GM12874 (cell line): ENCODE results near the gene TAB3.

ENCODE experiments used
- TF ChIP-seq, protein P1 (sequence below): IDR thresholded peaks from 2 replicates; pipeline ENCODE4 v1.5.1; 2011; ENCODE audit warnings: low read depth, mild to moderate bottlenecking, control low read depth, low read length, moderate library complexity; ENCODE audit not compliant: insufficient read depth

TAB3 gene

DNA sequence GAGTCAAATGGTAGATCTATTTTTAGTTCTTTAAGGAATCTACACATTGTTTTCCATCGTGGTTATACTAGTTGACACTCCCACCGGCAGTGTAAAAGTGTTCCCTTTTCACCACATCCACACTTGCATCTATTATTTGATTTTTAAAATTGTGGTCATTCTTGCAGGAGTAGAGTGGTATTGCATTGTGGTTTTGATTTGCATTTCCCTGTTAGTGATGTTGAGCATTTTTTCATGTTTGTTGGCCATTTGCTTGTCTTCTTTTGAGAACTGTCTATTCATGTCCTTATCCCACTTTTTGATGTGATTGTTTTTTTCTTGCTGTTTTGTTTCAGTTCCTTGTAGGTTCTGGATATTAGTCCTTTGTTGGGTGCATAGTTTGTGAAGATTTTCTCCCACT lies 70.0 kb downstream of the TAB3 start:
- TF ChIP-seq, protein P1, sequence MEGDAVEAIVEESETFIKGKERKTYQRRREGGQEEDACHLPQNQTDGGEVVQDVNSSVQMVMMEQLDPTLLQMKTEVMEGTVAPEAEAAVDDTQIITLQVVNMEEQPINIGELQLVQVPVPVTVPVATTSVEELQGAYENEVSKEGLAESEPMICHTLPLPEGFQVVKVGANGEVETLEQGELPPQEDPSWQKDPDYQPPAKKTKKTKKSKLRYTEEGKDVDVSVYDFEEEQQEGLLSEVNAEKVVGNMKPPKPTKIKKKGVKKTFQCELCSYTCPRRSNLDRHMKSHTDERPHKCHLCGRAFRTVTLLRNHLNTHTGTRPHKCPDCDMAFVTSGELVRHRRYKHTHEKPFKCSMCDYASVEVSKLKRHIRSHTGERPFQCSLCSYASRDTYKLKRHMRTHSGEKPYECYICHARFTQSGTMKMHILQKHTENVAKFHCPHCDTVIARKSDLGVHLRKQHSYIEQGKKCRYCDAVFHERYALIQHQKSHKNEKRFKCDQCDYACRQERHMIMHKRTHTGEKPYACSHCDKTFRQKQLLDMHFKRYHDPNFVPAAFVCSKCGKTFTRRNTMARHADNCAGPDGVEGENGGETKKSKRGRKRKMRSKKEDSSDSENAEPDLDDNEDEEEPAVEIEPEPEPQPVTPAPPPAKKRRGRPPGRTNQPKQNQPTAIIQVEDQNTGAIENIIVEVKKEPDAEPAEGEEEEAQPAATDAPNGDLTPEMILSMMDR = no peak

DNA sequence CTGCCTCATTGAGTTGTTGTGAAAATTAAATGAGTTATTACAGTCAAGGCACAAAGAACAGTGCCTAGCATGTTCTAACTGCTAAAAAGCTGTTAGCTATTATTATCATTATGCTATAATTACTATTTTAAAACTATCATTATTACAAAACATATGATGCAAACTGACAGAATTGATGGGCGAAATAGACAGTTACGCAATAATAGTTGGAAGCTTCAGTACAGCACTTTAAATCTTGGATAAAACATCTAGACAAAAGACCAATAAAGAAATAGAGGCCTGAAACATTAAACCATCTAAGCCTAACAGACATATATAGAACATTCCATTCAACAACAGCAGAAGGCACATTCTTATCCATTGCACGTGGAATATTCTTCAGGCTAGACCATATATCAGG lies 73.0 kb downstream of the TAB3 start:
- TF ChIP-seq, protein P1 = no peak

DNA sequence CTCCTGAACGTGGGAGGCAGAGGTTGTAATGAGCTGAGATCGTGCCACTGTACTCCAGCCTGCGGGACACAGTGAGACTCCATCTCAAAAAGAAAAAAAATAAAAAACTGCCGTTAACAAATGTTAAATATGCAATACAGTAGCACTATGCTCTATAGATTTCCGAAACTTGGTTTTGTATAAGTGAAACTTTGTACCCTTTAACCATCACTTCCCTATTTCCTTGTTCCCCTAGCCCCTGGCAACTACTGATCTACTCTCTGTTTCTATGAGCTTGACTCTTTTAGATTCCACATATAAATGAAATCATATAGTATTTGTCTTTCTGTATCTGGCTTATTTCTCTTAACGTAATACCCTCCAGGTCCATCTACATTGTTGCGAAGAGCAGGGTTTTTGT lies 74.1 kb downstream of the TAB3 start:
- TF ChIP-seq, protein P1 = no peak

DNA sequence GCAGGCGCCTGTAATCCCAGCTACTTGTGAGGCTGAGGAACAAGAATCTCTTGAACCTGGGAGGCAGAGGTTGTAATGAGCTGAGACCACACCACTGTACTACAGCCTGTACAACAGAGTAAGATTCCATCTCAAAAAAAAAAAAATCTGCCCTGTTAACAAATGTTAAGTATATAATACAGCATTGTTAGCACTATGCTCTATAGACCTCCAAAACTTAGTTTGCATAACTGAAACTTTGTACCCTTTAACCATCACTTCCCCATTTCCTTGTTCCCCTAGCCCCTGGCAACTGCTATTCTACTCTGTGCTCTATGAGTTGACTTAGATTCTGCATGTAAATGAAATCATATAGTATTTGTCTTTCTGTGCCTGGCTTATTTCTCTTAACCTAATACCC lies 76.7 kb downstream of the TAB3 start:
- TF ChIP-seq, protein P1 = no peak

DNA sequence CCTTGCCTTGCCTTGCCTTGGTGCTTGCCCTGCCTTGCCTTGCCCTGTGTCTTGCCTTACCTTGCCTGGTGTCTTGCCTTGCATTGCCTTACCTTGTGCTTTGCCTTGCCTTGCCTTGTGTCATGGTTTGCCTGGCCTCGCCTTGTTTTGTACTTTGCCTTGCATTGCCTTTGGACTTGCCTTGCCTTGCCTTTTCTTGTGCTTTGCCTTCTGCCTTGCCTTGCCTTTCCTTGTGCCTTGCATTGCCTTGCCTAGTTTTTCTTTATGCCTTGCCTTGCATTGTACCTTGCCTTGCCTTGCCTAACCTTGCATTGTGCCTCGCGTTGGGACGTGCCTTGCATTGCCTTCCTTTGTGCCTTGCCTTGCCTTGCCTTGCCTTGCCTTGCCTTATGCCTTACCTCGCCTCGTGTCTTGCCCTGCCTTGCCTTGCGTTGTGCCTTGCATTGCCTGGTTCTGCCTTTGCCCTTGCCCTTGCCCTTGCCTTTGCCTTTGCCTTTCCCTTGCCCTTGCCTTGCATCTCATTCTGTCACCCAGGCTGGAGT lies 82.8 kb downstream of the TAB3 start:
- TF ChIP-seq, protein P1 = no peak

DNA sequence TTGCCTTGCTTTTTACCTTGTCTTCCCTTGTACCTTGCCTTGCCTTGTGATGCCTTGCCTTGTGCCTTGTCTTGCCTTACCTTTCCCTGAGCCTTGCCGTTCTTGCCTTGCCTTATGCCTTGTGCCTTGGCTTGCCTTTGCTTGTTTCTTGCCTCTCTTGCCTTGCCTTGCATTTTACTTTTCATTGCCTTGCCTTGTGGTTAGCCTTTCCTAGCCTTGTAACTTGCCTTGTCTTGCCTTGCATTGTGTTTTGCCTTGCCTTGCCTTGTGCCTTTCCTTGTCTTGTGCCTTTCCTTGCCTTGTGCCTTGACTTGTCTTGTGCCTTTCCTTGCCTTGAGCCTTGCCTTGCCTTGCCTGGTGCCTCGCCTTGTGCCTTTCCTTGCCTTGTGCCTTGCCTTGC lies 84.6 kb downstream of the TAB3 start:
- TF ChIP-seq, protein P1 = no peak

DNA sequence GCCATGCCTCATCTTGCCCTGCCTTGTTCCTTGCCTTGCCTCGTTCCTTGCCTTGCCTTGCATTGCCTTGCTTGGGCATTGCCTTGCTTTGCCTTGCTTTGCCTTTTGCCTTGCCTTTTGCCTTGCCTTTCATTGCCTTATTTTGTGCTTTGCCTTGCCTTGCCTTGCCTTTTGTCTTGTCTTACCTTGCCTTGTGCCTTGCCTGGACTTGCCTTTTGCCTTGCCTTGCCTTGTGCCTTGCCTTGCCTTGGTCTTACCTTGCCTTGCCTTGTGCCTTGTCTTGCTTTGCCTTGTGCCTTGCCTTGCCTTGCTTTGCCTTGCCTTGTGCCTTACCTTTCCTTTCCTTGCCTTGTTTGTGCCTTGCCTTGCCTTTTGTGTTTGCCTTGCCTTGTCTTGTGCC lies 88.2 kb downstream of the TAB3 start:
- TF ChIP-seq, protein P1 = no peak
